HG03159 (cell line): ENCODE measurements around the gene CDC6.

Experiments used
- ATAC-seq: cut with Tn5 transposase; IDR thresholded peaks from one replicate; pipeline ENCODE4 v1.9.1; 2021; ENCODE audit warnings: mild to moderate bottlenecking, moderate library complexity; ENCODE audit not compliant: unreplicated experiment

Gene CDC6

DNA sequence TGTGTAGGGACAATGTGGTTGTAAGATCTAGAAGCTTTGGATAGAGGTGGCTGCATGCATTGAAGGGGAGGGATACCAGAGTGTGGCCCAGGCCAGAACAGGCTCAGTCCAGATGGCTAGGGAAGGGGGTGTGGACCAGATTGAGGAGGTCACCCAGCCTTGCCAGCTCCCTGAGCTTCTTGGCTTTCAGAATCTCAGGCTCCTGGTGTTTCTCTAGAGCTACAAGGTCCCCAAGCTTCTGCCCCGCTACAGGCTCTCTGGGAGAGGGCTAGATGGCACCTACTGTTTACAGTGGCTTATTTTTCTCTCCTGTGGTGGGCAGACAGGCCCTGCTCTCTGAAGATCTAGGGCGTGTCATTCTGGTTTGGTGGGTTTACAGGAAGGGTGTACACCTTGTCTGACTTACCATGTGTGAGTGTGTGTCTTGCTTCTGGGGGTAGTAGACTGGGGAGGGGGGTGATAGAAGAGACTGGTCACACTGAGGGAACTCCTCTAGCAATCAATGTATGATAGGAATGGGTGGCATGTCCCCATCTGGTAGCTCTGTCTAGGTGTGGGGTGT is 22.4 kb downstream of the CDC6 start:
- no peak for ATAC-seq

DNA sequence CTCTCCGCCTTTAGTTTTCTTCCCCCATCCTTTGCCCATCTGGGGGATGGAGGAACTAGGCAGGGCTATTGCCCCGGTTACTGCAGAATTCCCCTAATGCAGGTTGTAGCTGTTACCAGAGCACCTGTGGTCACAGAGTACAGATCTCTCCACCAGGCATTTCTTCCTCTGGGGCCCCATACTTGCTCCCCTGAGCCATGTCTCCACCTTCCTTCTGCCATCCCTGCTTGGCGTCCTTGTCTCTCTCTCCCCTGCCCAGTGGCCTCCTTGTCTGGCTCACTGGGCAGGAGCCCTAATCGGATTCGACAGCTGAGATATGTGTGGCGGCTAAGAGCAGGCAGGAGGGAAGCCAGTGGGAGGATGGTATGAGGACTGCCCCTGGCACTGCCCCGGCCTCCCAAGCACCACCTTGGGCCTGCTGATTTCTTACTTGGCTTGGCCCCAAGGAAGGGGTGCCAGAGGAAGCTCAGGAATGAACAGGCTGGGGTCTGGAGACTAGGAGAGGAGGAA is 23.3 kb downstream of the CDC6 start:
- no peak for ATAC-seq

DNA sequence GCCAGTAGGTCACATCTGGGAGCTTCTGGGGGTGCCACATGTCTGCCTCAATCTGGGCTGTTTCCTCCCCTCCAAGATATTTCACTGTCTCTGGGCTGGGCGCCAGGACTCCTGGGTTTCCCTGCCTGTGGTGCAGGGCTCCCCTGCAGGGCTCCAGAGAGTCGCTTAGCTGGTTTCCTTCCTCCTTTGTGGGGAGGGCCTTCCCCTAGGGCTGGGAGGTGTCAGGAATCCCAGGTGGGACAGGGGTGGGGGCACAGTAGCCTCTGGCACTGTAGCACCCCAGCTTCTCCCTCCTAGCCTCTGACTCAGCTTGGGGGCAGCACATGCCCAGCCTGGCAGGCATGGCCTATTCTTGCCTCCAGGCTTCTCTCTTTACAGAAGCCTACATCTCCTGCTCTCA is 23.9 kb downstream of the CDC6 start:
- ATAC-seq: no peak

DNA sequence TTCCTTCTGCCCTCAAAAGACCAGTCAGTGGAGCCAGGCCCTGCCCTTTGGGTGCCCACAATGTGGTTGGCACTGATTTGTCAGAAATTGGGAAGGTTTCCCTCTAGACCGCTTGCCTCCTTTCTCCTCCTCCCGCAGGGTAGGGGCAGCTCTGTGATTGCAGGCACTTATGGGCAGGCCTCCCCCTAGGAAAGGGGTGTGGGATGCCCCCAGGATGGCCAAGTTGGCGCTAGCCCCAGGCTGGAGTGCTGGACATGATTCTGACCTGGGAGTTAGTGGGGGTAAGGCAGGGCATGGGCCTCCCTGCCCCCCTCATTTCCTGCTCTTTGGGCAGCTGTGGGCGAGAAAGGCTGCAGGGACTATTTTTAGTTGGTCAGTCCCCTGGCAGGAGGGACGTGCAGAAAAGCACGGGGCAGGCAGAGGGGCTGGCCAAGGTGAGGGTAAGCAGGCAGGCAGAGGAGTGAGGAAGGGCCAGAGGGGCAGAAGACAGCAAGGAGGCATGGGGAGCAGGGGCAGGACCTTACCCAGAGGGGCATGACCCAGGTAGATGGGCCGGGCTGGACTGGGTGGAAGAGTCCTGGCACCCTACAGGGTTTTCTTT is 24.6 kb downstream of the CDC6 start:
- no peak for ATAC-seq

DNA sequence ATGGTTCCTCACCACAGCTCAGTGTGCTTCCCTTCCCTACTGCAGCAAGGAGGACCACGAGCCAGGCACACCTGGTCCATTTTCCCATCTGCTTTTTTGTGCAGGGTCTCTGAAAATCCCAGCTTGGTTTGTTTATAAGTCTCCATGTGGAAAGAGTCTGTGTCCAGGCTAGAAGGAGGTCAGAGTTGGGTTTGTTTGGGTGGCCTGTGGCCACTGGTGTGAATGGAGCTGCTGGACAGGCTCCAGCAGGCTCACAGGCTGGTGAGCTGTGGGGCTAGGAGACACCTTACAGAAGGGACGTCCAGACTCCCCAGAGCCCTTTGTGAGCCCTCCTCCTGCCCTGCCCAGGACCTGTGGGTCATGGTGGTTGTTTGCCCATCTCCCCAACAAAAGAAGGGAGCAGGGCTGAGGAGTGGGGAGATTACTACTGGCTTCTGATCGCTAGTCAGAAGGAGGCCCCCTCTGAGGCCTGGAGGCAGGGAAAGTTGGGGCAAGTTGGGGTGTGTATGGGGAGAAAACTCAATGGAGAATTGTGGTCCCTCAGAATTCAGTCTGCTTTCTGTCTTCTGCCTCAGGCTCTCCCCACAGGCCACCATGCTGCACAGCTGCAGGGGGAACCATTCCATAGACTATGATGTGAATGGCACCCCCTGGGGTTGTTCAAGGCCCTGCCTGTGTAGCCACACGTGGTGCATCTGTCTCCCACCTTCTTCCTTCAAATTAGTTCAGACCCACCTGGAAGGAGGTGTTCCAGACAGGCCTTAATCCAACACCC is 25.4 kb downstream of the CDC6 start:
- no peak for ATAC-seq

DNA sequence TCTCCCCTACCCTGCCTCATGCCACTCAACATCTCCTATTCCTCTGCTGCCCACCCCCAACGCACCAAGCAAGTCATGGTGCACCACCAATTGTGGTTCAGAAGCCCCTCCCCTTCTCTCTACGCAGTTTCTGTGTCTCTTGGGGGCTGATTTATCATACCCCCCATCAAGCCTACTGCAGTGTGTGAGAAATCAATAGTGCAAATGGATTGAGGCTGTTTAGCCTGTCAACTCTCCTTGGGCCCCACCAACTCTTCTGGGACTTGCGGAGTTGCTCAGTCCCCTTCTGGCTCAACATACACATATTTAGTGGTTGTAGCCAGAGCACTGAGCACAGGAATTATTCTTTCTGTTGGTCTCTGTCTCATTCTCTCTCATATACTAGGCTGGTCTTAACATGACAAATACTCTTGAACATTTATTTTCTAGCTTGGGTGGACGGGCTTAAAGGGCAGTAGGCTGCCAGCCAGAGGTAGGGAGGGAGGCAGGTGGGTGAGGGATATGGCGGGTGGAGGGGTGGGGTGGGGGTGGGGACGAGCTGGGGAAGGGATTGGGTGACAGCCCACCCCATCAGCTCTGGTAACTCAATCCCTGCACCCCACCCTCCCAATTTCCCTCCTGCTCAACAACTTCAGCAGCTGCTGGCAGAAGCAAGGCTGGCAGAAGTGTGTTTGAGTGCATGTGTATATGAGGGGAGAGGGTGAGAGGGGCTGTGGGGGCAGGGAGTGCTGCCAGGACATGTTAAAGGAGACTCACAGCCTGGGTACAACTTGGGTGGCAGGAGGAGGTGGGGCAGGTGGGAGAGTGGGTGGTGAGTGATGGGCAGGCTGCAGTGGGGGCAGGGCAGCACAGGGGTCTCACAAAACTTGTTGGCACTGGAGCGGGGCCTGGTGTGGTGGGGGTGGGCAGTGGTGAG is 26.2 kb downstream of the CDC6 start:
- no peak for ATAC-seq

DNA sequence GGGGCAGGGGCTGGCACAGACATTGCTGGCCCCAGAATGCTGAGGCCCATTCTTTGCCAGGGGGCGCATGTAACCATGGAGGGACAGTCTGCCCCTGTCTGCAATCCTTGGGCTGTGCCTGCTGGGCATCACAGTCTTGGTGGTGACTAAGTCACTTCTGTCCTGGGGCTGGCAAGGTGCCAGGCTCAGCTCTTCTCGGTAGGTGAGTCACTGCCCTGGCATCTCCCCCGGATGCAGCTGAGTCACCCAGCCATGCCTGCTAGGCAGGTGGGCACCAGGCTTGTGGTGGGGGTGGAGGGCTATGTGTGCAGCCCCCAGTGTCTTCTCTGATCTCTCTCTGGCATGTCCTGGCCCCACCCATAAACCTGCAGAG is 26.9 kb downstream of the CDC6 start:
- ATAC-seq: no peak

DNA sequence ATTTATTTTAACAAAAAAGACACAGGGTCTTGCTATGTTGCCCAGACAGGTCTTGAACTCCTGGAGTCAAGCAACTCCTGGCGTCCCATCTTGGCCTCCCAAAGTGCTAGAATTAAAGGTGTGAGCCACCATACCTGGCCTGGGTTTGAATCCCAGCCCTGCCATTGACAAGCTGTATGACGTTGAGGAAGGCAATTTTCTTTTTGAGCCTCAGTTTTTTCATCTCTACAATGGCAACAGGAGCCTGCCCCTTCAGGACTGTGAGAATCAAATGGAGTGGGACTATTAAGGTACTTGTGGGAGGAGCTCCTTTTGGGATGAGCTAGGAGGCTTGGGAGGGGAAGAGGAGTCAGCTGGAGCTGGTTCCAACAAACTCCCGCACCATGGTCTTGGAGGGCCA is 27.5 kb downstream of the CDC6 start:
- no peak for ATAC-seq

DNA sequence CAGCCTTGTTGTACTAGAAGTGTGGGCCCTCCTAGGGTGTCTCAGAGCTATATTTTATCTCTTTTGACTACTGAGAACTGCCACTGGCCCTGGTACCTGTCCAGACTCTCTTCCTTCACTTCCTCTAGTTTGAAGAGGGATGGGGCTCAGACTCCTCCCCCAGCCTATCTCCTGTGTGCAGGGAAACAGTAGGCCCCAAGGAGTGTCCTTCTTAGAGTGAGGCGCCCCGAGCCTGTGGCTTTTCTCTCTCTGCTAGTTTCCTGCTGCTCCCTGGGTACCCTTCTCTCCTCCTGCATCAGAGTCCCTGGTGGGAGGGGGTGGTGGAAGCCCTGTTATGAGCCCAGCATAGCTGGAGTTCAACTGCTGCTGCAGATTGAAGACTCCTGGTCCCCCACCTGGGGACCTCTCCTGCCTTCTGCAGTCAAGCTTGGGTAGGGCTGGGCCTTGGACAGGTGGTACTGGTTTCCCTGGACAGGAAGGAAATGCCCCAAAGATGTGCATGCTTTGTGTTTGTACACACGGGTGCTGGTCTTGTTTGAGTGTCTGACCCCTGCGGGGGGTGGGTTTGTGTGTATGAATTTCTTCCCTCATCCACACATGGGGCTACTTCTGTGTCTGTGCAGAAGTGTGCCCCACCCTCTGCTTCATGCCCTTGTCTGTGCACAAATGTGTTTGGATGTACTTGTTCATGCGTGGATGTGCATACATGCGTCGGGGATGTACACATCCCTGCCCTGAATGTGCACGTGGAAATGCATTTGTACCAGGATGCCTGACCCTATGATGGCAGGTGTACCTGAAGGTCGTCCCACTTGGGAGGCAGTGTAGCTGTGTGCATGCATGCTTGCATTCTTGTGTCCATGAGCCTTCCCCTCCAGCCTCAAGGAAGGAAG is 28.2 kb downstream of the CDC6 start:
- ATAC-seq: no peak

DNA sequence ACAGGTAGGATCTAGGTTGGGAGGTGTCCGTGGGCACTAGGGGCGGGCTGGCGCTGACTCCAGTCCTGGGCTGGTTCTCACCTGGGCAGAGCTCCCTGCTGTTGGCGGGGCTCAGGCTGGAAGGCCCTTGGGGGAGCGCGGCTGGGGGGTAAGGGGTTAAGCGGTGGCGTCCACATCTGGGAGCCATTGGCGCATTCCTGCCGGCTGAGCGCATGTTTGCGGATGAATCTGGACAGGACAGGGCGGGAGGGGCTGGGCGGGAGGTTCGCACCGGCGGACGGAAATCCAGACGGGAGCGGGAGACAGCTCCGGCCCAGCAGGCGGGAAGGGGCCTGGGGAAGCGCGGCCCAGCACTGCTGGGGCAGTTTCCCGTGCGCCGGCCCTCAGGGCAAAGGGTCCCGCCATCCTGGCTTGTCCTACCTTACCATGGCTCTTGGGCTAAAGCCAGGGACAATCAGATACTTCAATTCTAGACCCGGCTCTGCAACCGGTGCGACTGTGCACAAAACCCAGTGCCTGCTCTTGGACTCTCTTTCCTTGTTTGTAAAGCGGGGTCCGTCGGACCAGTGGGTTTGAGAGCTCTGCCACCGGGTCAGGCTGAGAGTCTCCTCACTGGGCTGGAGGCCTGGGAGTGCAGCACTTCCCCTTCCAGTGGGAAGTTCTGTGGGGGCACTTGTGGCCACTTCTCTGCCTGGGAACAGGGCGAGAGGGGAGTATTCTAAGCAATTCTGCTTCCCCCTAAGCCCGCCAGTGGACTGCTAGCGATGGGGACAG is 29.1 kb downstream of the CDC6 start:
- ATAC-seq: no peak

DNA sequence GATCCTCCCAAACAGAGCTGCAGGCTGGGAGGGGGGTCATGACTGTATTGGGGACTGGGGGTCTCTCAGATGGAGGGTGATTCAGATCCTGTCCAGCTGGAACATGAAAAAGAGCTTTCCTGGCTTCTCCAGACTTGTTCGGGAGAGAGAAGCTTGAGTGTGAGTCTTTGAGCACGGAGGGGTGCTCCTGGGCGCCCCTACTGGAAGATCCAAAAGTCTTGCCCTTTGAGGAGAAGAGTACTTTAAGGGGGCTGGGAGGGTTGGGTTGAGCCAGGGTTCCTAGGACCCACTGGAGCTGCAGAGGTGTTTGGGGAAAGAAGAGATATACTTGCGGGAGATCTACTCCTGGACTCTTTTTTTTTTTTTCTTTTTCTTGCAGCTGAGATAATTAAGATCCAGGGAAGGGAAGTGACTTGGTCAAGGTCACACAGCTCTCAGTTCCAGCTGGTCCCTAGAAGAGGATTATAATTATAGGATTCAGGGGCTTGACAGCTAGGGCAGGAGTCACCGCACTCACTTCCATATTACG is 29.7 kb downstream of the CDC6 start:
- ATAC-seq: no peak

DNA sequence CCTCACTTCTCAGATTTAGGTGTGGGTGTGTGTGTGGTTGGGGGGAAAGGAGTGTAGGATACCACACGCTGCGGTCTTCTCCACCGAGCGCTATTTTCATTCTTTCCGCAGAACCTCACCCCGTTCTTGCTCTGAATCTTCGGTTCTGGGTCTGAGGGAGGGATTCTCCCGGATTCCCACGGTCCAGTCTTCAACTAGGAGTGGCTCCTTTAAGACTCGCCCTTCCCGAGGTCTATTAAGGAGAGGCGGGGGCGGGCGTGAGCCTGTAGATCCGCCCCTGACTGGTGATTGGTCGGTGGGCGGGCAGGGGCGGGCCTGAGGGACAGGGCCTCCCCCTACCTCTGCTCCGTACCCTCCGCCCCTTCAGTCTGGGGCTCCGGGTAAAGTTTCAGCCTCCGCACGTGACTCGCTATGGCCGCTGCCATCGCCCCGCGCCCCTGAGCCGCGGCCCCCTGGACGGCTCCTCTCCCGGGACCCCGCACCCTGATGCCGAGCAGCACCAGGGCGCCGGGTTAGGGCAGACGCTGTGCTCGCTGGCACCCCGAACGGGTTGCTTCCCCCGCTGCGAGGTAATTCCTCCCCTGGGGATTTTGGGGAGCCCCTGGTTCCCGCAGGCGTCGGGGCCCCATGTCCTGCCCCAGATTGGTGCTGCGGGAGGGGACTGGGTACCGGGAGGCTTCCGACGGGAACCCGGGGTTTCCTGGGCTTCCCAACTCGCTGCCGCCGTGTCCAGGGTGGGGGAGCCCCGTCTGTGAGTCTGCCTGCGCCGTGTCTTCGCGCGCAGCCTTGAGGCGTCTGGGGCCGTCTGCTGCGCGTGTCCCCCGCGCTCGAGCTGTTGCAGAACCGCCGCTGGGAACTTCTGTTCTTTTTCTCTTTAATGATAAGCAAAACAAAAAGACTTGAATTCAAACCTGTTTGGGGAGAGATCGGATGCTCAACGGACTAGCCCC is 30.5 kb downstream of the CDC6 start:
- ATAC-seq: peak; percentile 51

DNA sequence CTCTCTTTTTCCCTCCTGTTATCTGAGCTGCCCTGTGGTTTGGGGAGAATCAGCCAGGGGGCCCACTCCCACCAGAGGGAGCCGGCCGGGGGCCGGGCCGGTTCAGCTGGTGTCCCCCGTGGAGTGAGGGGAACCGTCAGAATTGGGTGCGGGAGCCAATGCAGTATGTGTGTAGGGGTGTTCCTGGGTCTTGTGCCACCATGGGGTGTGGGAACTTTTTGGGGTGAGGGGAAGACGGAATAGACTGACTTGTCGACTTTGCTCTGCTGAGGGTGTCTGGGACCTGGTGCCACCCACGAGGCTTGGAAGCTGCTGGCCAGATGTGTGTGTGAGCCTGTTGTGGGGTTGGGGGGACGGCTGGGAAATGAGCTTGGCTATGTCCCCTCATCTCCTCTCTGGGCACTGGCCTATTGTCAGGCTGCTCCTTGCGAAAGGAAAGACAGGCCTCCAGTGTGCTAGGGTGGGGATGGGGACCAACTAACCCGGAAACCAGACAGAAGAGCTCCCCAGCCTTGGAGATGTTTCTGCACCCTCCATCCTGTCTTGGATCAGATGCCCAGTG is 31.2 kb downstream of the CDC6 start:
- ATAC-seq: no peak

DNA sequence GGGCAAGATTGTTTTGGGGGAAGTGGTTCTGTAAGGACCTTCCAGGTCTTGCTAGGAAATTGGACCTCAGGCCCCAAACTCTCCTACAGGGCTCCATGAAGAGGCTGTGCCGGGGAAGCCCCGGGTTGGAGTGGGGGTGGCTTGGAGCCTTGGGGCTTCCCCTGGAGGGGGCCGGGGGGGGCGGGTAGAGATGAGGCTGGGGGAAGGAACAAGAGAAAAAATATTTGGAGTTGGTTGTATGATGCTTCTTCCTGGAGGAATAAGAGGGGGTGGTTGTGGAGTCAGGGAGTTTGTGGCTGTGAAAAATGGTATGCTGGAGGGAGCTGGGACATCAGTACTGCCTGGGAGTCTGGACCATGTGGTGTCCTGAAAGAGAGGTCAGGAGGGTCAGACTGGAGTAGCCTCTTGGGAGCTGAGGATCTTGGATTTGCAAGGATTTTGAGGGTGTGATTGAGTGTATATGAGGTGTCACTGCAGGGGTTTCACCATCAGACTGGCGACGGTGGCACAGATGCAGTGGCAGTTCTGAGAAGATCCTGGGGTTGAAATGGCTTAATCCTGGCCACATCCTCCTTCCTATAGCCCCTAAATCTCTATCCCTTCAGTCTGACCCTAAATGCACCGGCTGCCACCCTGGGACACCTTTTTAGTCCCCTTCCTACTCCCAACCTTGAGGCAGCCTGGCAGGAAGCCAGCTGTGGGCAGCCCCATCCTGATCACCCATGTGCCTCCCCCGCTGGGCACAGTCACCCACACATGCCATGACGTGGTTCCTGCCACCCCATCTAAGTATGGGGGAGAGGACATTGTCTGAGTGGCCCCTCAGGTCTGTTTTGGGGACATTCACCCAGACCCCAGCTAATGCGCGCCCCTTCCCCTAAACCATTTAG is 32.2 kb downstream of the CDC6 start:
- ATAC-seq: no peak

DNA sequence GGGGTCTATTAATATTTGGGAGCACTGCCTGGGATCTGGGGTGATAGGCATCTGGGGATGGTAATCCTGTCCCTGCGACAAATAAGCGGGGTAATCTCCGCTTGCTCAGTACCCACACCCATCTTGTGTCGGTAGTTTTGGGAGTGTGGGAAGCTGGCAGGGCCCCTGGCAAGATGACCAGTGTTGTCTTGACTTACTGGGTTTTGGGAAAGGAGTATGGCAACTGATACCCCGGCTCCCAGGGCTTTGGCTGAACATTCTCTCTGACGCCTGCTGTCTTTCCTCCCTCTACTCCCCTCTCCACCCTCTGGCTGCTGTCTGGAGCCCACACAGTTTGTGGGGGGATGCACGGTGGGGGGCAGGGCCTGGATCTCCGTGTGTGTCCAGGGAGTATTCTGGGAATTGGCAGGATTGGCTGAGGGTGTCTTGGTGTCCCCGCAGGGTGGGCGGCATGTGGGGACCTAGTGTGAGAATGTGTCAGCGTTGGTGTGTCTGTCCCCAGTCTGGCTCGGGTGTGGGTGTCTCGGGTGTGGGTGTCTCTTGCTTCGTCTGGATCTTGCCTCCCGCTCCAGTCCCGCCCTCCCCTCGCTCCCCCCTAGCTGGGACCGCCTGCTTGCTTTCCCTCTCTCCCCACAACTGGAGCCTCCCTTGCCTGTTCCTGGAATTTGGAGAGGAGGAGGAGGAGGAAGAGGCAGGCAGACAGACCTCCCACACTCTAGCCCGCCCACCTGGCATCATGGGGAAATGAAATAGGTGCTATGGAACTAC is 33.3 kb downstream of the CDC6 start:
- no peak for ATAC-seq

DNA sequence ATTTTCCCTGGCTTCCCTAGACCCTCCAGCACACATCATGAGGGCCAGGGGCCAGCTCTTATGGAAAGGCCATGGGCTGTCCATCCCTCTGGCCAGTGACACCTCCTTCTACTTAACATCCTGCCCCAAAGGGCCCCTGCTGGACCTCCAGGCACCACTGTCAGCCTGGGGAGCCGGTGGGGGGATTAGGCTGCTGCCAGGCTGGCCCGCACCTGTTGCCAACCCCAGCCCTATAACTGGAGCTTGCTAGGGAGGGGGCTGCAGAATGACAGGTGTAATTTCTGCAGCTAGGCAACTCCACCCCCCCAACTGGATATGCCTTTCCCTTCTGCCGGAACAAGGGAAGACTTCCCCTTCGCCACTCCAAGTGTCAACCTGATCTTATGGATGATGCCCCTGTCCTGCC is 33.8 kb downstream of the CDC6 start:
- no peak for ATAC-seq
